Neural progenitor cell (in vitro differentiated cells): ENCODE data around the gene ATF6B. TPM values are rescaled to one million over a fixed set of nuclear protein-coding genes. Genes with fewer than 3 reads are reported as not detected.
"Not testable (repeated sequence)": the region's sequence is repeated elsewhere in the genome, so short reads cannot be mapped to it uniquely, and the experiment has no call there.

Experiments
- DNase-seq: peaks from one replicate; pipeline ENCODE4 v3.0.0-alpha.2; 2016; ENCODE audit warnings: low spot score
- H2AFZ ChIP-seq: fragments of 200-600 bp; sonication (generic); replicated peaks from 2 replicates; pipeline ENCODE4 v1.6.1; 2016; ENCODE audit warnings: antibody characterized with exemption
- H3F3A ChIP-seq: fragments of 200-600 bp; sonication (generic); 2 replicates; pipeline ENCODE4 v1.6.1; 2016; ENCODE audit warnings: antibody characterized with exemption, low read depth
- H3K27ac ChIP-seq: fragments of 200-600 bp; sonication (generic); 2 replicates; pipeline ENCODE4 v1.5.1; 2016; ENCODE audit warnings: mild to moderate bottlenecking
- H3K27me3 ChIP-seq: fragments of 200-600 bp; sonication (generic); 2 replicates; pipeline ENCODE4 v1.6.1; 2016; ENCODE audit warnings: mild to moderate bottlenecking, moderate library complexity
- H3K36me3 ChIP-seq: fragments of 200-600 bp; sonication (generic); 2 replicates; pipeline ENCODE4 v1.5.1; 2016
- H3K4me1 ChIP-seq: fragments of 200-600 bp; sonication (generic); 2 replicates; pipeline ENCODE4 v1.6.1; 2016; ENCODE audit warnings: mixed run types
- H3K4me2 ChIP-seq: fragments of 200-600 bp; sonication (generic); 2 replicates; pipeline ENCODE4 v1.6.1; 2016
- H3K4me3 ChIP-seq: fragments of 200-600 bp; sonication (generic); 2 replicates; pipeline ENCODE4 v1.5.1; 2016
- H3K79me2 ChIP-seq: fragments of 200-600 bp; sonication (generic); 2 replicates; pipeline ENCODE4 v1.6.1; 2016; ENCODE audit warnings: low read depth
- H3K9ac ChIP-seq: fragments of 200-600 bp; sonication (generic); 2 replicates; pipeline ENCODE4 v1.6.1; 2016
- H3K9me3 ChIP-seq: fragments of 200-600 bp; sonication (generic); 2 replicates; pipeline ENCODE4 v1.5.1; 2016; ENCODE audit warnings: low read depth
- H4K20me1 ChIP-seq: fragments of 200-600 bp; sonication (generic); 2 replicates; pipeline ENCODE4 v1.6.1; 2016; ENCODE audit warnings: low read depth
- H3K27ac Mint-ChIP-seq: 3 replicates; pipeline ENCODE4 v1.8.0; 2021; ENCODE audit warnings: mixed read lengths
- H3K27me3 Mint-ChIP-seq: 2 replicates; pipeline ENCODE4 v1.8.0; 2022; ENCODE audit warnings: low read depth, mild to moderate bottlenecking, inconsistent platforms, moderate library complexity, mixed read lengths; ENCODE audit not compliant: insufficient read depth
- H3K36me3 Mint-ChIP-seq: 3 replicates; pipeline ENCODE4 v1.8.0; 2021; ENCODE audit warnings: mixed read lengths
- H3K4me1 Mint-ChIP-seq: 3 replicates; pipeline ENCODE4 v1.8.0; 2021; ENCODE audit warnings: mixed read lengths
- H3K4me3 Mint-ChIP-seq: 3 replicates; pipeline ENCODE4 v1.8.0; 2021; ENCODE audit warnings: mild to moderate bottlenecking, moderate library complexity, mixed read lengths
- H3K9me3 Mint-ChIP-seq: 3 replicates; pipeline ENCODE4 v1.8.0; 2020; ENCODE audit warnings: mixed read lengths
- EZH2 ChIP-seq: fragments of 200-600 bp; sonication (generic); IDR thresholded peaks from 2 replicates; pipeline ENCODE4 v1.6.1; 2017; ENCODE audit warnings: antibody characterized with exemption, mild to moderate bottlenecking, moderate library complexity
- EZH2phosphoT487 ChIP-seq: fragments of 200-600 bp; sonication (generic); IDR thresholded peaks from 2 replicates; pipeline ENCODE4 v1.6.1; 2017; ENCODE audit warnings: antibody characterized with exemption
- total RNA-seq: library from RNA; depleted of rRNA; stranded (reverse); fragments of >200 nt; gene quantifications from 2 replicates; pipeline ENCODE4 v1.2.3, GENCODE V29; 2015; ENCODE audit warnings: low replicate concordance
- TF ChIP-seq, protein P1 (sequence below): fragments of 200-600 bp; sonication (generic); IDR thresholded peaks from 2 replicates; pipeline ENCODE4 v1.5.1; 2017; ENCODE audit warnings: antibody characterized with exemption, mild to moderate bottlenecking

ATF6B gene
- total RNA-seq, 1 donor from 2014 or later, result 19.4 TPM

DNA sequence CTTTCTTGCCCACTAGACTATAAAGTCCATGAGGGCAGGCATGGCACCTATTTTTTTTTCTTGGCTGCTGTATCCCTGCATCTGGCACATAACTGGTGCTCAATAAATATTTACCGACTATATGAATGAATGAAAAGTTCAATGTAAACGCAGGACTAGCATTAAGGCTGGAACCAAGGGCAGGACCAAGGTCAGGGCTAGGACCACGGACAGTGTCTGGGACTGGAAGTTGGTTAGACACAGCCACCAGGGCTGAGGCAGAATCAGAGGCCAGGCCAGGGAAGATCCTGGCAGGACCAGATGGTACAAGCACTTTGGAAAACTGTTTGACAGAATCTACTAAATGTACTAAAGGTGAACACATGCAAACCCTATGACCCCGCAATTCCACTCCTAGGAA lies 22.6 kb downstream of the ATF6B start:
- no peaks in the 10 kb centered on the region for H3K36me3 ChIP-seq
- H3K4me1 Mint-ChIP-seq, result peaks cover 14% of the 10 kb centered on the region
- no peak overlapping the region for H3K4me3 ChIP-seq
- H3K4me1 ChIP-seq, result peaks cover 15% of the 10 kb centered on the region
- no peak overlapping the region for H3K4me2 ChIP-seq
- H3F3A ChIP-seq, result no peaks in the 10 kb centered on the region
- no peaks in the 10 kb centered on the region for H3K9me3 ChIP-seq
- peaks cover 21% of the 10 kb centered on the region for H3K27me3 ChIP-seq
- no peaks in the 10 kb centered on the region for H3K36me3 Mint-ChIP-seq
- TF ChIP-seq, protein P1, sequence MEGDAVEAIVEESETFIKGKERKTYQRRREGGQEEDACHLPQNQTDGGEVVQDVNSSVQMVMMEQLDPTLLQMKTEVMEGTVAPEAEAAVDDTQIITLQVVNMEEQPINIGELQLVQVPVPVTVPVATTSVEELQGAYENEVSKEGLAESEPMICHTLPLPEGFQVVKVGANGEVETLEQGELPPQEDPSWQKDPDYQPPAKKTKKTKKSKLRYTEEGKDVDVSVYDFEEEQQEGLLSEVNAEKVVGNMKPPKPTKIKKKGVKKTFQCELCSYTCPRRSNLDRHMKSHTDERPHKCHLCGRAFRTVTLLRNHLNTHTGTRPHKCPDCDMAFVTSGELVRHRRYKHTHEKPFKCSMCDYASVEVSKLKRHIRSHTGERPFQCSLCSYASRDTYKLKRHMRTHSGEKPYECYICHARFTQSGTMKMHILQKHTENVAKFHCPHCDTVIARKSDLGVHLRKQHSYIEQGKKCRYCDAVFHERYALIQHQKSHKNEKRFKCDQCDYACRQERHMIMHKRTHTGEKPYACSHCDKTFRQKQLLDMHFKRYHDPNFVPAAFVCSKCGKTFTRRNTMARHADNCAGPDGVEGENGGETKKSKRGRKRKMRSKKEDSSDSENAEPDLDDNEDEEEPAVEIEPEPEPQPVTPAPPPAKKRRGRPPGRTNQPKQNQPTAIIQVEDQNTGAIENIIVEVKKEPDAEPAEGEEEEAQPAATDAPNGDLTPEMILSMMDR, result no peak
- TF ChIP-seq EZH2 (no peak), EZH2phosphoT487 (no peak)
- no peak overlapping the region for H2AFZ ChIP-seq
- H3K27ac ChIP-seq, result no peak overlapping the region
- H3K27ac Mint-ChIP-seq, result no peak overlapping the region
- H4K20me1 ChIP-seq, result no peaks in the 10 kb centered on the region
- H3K4me3 Mint-ChIP-seq, result no peak overlapping the region
- no peak for DNase-seq
- H3K9me3 Mint-ChIP-seq, result no peaks in the 10 kb centered on the region
- peaks cover 4% of the 10 kb centered on the region for H3K27me3 Mint-ChIP-seq
- H3K79me2 ChIP-seq, result no peaks in the 10 kb centered on the region
- H3K9ac ChIP-seq, result no peak overlapping the region

DNA sequence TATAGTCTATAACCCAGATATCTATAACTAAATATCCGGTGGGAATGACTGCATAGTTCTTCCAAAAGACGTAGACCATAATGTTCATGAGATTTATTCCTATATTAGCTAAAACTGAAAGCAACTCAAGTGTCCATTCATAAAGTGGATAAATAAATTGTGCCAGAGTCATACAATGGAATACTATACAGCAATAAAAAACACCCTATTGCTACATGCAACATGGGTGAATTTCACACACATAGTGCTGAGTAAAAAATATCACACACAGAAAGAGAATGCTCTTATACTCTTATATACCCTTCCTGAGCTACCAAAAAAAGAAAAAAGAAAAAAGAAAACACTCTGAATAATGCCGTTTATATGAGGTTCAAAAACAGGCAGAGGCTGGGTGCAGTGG lies 25.8 kb downstream of the ATF6B start:
- no peak overlapping the region for H3K27ac Mint-ChIP-seq
- H3K4me1 ChIP-seq, result no peaks in the 10 kb centered on the region
- no peak overlapping the region for H3K9ac ChIP-seq
- DNase-seq, result no peak
- H3K4me3 Mint-ChIP-seq, result no peak overlapping the region
- TF ChIP-seq EZH2 (no peak), EZH2phosphoT487 (no peak)
- TF ChIP-seq, protein P1, result no peak
- peaks cover 2% of the 10 kb centered on the region for H3K27me3 Mint-ChIP-seq
- H3K9me3 ChIP-seq, result no peaks in the 10 kb centered on the region
- H2AFZ ChIP-seq, result no peak overlapping the region
- no peaks in the 10 kb centered on the region for H4K20me1 ChIP-seq
- H3K4me3 ChIP-seq, result no peak overlapping the region
- H3K4me1 Mint-ChIP-seq, result no peaks in the 10 kb centered on the region
- H3K36me3 Mint-ChIP-seq, result no peaks in the 10 kb centered on the region
- H3K9me3 Mint-ChIP-seq, result no peaks in the 10 kb centered on the region
- H3K27me3 ChIP-seq, result peaks cover 9% of the 10 kb centered on the region
- H3K79me2 ChIP-seq, result no peaks in the 10 kb centered on the region
- H3K27ac ChIP-seq, result no peak overlapping the region
- no peak overlapping the region for H3K4me2 ChIP-seq
- no peaks in the 10 kb centered on the region for H3K36me3 ChIP-seq
- H3F3A ChIP-seq, result no peaks in the 10 kb centered on the region

DNA sequence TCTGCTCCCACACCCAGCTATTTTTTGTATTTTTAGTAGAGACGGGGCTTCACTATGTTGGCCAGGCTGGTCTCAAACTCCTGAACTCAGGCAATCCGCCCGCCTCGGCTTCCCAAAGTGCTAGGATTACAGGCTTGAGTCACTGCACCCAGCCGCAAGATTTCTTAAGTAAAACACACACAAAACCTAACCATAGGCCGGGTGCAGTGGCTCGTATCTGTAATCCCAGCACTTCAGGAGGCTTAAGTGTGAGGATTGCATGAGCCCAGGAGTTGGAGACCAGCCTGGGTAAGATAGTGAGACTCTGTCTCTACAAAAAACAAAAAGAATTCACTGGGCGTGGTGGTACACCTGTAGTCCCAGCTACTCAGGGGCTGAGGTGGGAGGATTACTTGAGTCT lies 27.8 kb downstream of the ATF6B start:
- H3K4me2 ChIP-seq, H3K4me1 Mint-ChIP-seq, H3K27me3 Mint-ChIP-seq, DNase-seq, H3K27me3 ChIP-seq, H3K4me3 Mint-ChIP-seq, H3K4me3 ChIP-seq, H3F3A ChIP-seq, H3K79me2 ChIP-seq, H3K4me1 ChIP-seq, H4K20me1 ChIP-seq, H3K36me3 ChIP-seq, H3K9me3 Mint-ChIP-seq, H3K9ac ChIP-seq, H2AFZ ChIP-seq, H3K36me3 Mint-ChIP-seq, H3K27ac ChIP-seq, H3K27ac Mint-ChIP-seq, H3K9me3 ChIP-seq: not testable (repeated sequence)

DNA sequence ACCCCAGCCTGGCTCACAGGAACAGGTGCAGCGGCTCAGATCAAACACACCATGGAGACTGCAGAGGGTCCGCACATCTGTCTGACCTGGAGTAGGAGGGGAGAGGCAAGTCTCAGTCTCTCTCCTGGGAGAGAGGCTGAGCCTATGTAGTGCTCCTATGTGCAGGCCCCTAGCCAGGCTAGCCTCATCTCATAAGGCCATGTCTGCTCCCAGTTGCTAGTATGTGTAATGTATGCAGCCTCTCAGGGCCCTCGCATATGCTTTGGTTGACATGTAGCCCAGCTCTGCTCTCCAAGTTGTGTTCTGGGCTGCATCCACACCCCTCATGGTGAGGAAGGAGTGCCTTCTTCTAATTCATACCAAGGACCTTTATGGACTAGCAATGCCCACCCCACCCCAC lies 30.7 kb downstream of the ATF6B start:
- H3K79me2 ChIP-seq, result no peaks in the 10 kb centered on the region
- Mint-ChIP-seq H3K36me3 (no peaks in the 10 kb centered on the region), H3K9me3 (no peaks in the 10 kb centered on the region), H3K27me3 (peaks cover 3% of the 10 kb centered on the region), H3K27ac (no peak overlapping the region), H3K4me3 (no peak overlapping the region), H3K4me1 (no peaks in the 10 kb centered on the region)
- TF ChIP-seq, protein P1, result no peak
- TF ChIP-seq EZH2phosphoT487, result no peak
- no peak for TF ChIP-seq EZH2
- no peaks in the 10 kb centered on the region for H3K4me1 ChIP-seq
- no peak overlapping the region for H3K27ac ChIP-seq
- no peaks in the 10 kb centered on the region for H4K20me1 ChIP-seq
- H3K9ac ChIP-seq, result no peak overlapping the region
- no peak overlapping the region for H3K4me3 ChIP-seq
- no peak overlapping the region for H2AFZ ChIP-seq
- no peaks in the 10 kb centered on the region for H3K9me3 ChIP-seq
- H3K4me2 ChIP-seq, result no peak overlapping the region
- H3F3A ChIP-seq, result no peaks in the 10 kb centered on the region
- no peaks in the 10 kb centered on the region for H3K36me3 ChIP-seq
- no peaks in the 10 kb centered on the region for H3K27me3 ChIP-seq
- DNase-seq, result no peak
